Measurements from ENCODE around the gene CIDEC. TPM values are rescaled to one million over a fixed set of nuclear protein-coding genes. Genes with fewer than 3 reads are reported as not detected.

The CIDEC gene
- total and polyA plus RNA-seq, 9 of the 15 experiments (the other 6 are each of a cell fraction or from before 2014, with no cell fraction given), result not detected

- no peak for TF ChIP-seq NR2C1 (IDR thresholded peaks at IDR 0.05)
- no peak for TF ChIP-seq NR2C1 (tag; IDR thresholded peaks at IDR 0.05)
- TF ChIP-seq POLR2G (IDR thresholded peaks at IDR 0.05; ENCODE audit: low read depth, low read length), result peak; percentile 62
- TF ChIP-seq POLR2AphosphoS2 (IDR thresholded peaks at IDR 0.05; ENCODE audit: low read length), result 0 out of 2 replicates have a peak, but pooled peaks have one; percentile 12
Measured at GRCh38 chr3:9825451-9826040, 54.5 kb downstream of the CIDEC start (continued).

GRCh38 chr3:9820946-9821345 lies 59.1 kb downstream of the CIDEC start:
- no peak overlapping the region for H3K4me3 ChIP-seq
- H3K9ac ChIP-seq (ENCODE audit: insufficient read depth in 1 of 2, low read depth in 2 of 2, low read length in 2 of 2), result no peak overlapping the region
- CTCF ChIA-PET (ENCODE audit: low intra/inter-chr PET ratio), result no interaction called here
- POLR2A ChIA-PET, result interaction anchor here (0.5 to 2.6 kb wide), 5 partner anchors 11 to 494 kb away, joined by 3 to 7 read pairs (median 5); no protein-coding TSS in a partner anchor
- 85% methylated on average over 2 of the region's 2 CpGs for WGBS (ENCODE audit: insufficient coverage, low coverage, missing lambda C conversion rate)
- H3K79me2 ChIP-seq (ENCODE audit: control insufficient read depth, insufficient read depth, low read length), result no peaks in the 10 kb centered on the region
- TF ChIP-seq ZEB2 (IDR thresholded peaks at IDR 0.05) (no peak), CTCF (IDR thresholded peaks at IDR 0.05 in 2 of 3, conservative IDR thresholded peaks at IDR 0.05 in 1 of 3; ENCODE audit: insufficient read depth in 2 of 3, low read depth in 1 of 3, low read length in 3 of 3) (peak; percentile 34 to 50 (median 45); a peak in 5 of 6 replicates)
- H3K4me1 ChIP-seq (replicated peaks in 1 of 2; ENCODE audit: control insufficient read depth in 2 of 2, insufficient read depth in 2 of 2, low read length in 2 of 2), result peaks cover 0 to 4% of the 10 kb centered on the region in 2 experiments; a peak in 2 of 5 replicates
- BruUV-seq (replicated peaks), result no TSS peak
- peak; percentile 52 for FAIRE-seq
- intact Hi-C loops (cut with micrococcal nuclease), result no loop called here
- H3K9me1 ChIP-seq (ENCODE audit: control insufficient read depth, insufficient read depth, low read length), result peaks cover 7% of the 10 kb centered on the region
- no peaks in the 10 kb centered on the region for H3K9me3 ChIP-seq (replicated peaks; ENCODE audit: control insufficient read depth, insufficient read depth, low read depth, low read length)
- in situ Hi-C loops (cut with MboI), result no loop called here
- no peak for DNase-seq (ENCODE audit: extremely low read depth in 1 of 4, low spot score in 3 of 4)
- no peak overlapping the region for H2AFZ ChIP-seq (ENCODE audit: low read depth, low read length)
- H3K27ac ChIP-seq (ENCODE audit: extremely low read depth, low read depth, low read length), result no peak overlapping the region
- ATAC-seq, result peak; percentile 83
- no peaks in the 10 kb centered on the region; the same call in 1 of the 2 replicates for H4K20me1 ChIP-seq (replicated peaks; ENCODE audit: control insufficient read depth, insufficient read depth, low read length)
- no peak overlapping the region for H3K4me2 ChIP-seq (ENCODE audit: insufficient read depth, low read length)
- no peaks in the 10 kb centered on the region for H3K27me3 ChIP-seq (ENCODE audit: control insufficient read depth in 2 of 2, insufficient read depth in 2 of 2, low read length in 2 of 2)
- H3K36me3 ChIP-seq (ENCODE audit: control insufficient read depth, insufficient read depth, low read length), result peaks cover 43% of the 10 kb centered on the region
